Skeletal muscle cell (primary cell): ENCODE measurements around the gene TPRN.

ENCODE experiments used
- DNase-seq: peaks from one replicate; pipeline ENCODE4 v3.0.0-alpha.2; 2010; ENCODE audit warnings: low read depth
- H3K4me3 ChIP-seq: 2 replicates; pipeline ENCODE4 v1.5.1; 2011; ENCODE audit warnings: low read depth, mild to moderate bottlenecking, control low read depth, low read length, moderate library complexity

TPRN gene

DNA sequence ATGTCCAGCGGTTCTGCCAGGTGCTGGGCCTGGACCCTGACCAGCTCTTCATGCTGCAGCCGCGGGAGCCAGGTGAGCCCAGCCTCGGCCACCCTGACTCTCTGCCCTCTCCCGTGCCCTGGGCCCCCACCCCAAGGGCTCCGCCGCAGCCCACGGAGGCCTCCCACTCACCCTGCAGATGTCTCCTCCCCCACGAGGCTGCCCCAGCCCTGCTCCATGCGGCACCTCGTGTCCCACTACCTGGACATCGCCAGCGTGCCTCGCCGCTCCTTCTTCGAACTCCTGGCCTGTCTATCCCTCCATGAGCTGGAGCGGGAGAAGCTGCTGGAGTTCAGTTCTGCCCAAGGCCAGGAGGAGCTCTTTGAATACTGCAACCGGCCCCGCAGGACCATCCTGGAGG is 14.1 kb upstream of the TPRN start:
- H3K4me3 ChIP-seq: no peak overlapping the region
- no peak for DNase-seq

GRCh38 chr9:137213160-137214060 is 12.9 kb upstream of the TPRN start:
- no peak for DNase-seq
- no peak overlapping the region for H3K4me3 ChIP-seq

DNA sequence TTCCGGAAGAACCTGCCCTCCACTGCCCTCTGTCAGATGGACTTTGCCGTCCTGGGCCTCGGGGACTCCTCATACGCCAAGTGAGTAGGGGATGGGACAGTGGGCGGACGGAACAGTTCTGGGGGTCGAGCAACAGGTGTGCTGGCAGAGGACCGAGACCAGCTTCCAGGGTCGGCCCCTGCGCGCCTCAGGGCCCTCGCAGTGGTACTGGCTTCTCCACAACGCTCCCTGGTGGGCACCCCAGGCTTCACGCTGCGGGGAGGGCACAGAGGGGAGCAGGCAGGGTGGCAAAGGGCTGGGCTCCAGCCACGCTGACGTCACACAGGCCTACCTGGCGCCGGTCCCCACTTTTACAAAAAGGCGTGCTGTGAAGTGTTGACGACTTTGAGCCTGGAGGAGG is 12.0 kb upstream of the TPRN start:
- H3K4me3 ChIP-seq: no peak overlapping the region
- DNase-seq: no peak

- no peak overlapping the region for H3K4me3 ChIP-seq
Observed at GRCh38 chr9:137211532-137211931, 11.0 kb upstream of the TPRN start.

GRCh38 chr9:137206602-137207001 is 6.1 kb upstream of the TPRN start:
- DNase-seq: no peak
- peak overlapping the region; percentile 93 for H3K4me3 ChIP-seq

More at GRCh38 chr9:137211532-137211931, 11.0 kb upstream of the TPRN start:
- DNase-seq: no peak

GRCh38 chr9:137205126-137206069 is 4.9 kb upstream of the TPRN start, which contains the start of the genes NDOR1 and TMEM203:
Gene NDOR1, plus strand, starts transcription at chr9:137205700. Its CDS starts 78 bp downstream, at chr9:137205778.
Gene TMEM203, minus strand, starts transcription at chr9:137205648. Its CDS starts 234 bp downstream, at chr9:137205414.
- peak within 1 kb of the TSS; percentile 93 for H3K4me3 ChIP-seq
- DNase-seq: peak; percentile 32

DNA sequence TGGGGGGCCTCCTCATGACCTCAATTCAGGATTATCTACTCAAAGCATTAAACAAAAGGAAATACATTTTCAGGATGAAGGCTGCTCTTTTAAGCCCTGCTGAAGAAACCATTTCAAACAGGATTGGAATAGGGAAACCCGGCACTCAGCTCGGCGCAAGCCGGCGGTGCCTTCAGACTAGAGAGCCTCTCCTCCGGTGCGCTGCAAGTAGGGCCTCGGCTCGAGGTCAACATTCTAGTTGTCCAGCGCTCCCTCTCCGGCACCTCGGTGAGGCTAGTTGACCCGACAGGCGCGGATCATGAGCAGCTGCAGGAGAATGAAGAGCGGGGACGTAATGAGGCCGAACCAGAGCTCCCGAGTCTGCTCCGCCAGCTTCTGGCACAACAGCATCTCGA is 4.2 kb upstream of the TPRN start:
- H3K4me3 ChIP-seq: peak overlapping the region; percentile 93
- DNase-seq: no peak

- no peak overlapping the region for H3K4me3 ChIP-seq
- DNase-seq: no peak
Observed at GRCh38 chr9:137202966-137203365, 2.4 kb upstream of the TPRN start.

GRCh38 chr9:137201205-137201868 is 796 bp upstream of the TPRN start:
- no peak for DNase-seq
- peak overlapping the region; percentile 73 for H3K4me3 ChIP-seq

DNA sequence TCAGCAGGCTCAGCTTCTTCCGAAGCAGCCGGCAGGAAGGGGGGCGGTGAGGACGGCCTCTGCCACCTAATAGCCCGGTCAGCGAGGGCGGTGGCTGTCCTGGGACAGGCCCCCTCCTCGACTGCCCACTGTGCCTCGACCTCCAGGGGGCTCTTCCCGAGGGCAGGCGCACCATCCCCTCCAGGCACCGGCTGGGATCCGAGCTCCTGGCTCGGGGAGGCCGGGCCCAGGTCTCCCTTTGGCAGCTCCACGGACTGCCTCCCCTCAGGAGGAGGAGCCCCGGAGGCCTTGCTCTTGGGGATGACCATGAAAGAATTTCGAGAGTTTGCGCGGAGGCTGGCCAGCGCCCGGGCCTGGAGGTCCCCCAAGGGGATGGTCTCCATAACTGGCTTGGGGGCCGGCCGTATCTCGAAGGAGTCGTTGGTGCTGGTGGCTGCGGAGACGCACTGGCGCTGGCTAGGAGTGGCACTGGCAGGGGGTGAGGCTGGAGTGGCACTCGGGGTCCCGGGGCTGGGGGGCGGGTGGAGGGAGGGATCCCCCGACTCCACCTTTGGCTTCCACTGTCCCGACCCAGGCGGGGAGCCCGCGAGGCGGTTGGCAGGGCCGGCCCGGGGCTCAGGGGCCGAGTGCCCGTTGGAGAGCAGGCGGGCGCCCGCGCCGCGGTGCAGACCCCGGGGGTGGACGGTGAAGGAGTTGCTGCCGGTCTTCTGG is 975 bp downstream of the TPRN start:
- H3K4me3 ChIP-seq: peak overlapping the region; percentile 50
- no peak for DNase-seq

DNA sequence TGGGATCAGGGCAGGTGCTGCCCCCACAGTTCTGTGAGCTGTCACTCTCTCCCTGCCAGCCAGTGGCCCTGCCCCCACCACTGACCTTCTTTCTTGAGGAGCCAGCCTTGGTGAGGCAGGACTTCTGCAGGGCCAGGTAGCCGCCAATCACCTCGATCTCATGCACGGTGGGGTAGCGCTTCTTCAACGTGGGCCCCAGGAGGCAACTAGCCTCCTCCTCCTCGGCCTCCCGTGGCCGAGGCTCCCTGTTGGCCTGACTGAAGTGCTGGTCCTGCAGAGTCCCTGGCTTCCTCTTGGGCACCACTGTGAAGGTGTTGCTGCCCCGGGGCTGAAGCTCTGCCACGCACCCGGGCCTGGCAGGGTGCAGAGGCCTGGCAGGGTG is 1.6 kb downstream of the TPRN start:
- H3K4me3 ChIP-seq: peak overlapping the region; percentile 50
- no peak for DNase-seq

- H3K4me3 ChIP-seq: peak overlapping the region; percentile 50
- no peak for DNase-seq
Observed at GRCh38 chr9:137198051-137198901, 2.3 kb downstream of the TPRN start.

GRCh38 chr9:137195525-137196220 is 4.9 kb downstream of the TPRN start:
- H3K4me3 ChIP-seq: no peak overlapping the region
- DNase-seq: no peak

DNA sequence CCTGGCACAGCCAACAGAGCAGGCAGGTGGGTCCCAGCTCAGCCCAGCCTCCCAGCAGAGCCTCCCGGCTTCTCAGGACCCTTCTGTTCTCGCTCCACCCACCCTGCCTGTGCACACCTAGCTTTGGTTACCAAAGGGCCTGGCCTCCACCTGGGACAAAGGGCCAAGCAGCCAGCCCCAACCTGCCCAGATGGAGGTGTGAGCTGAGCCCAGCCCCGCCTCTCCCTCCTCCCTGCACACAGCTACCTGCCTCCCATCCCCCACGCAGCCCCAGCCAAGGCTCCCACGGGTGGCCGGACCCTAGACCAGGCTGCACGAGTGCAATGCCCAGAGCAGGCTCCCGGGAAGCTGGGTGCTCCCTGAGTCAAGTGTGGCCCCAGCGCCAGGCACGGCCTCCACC is 5.6 kb downstream of the TPRN start:
- no peak overlapping the region for H3K4me3 ChIP-seq
- DNase-seq: no peak

- no peak for DNase-seq
- H3K4me3 ChIP-seq: no peak overlapping the region
Observed at GRCh38 chr9:137194388-137194787, 6.2 kb downstream of the TPRN start.

DNA sequence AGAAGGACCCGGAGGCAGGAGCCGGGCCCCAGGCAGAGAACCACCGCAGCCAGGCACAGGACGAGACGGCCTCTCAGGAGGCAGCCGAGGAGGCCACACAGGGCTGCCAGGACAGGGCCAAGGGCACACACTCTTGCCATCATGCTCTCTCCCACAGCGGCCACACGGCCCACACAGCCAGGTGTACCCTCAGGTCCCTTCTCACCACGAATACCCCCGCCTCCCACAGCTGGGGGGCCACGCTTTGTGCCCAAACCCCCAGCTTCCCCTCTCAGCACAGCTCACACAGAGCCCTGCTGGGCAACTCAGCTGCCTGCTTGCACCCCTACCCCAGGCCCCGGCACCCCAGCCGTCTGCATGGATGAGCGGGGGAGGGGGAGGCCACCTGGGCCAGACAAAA is 6.8 kb downstream of the TPRN start:
- no peak for DNase-seq
- H3K4me3 ChIP-seq: no peak overlapping the region

GRCh38 chr9:137192859-137193258 is 7.7 kb downstream of the TPRN start:
- no peak overlapping the region for H3K4me3 ChIP-seq
- DNase-seq: no peak

- no peak for DNase-seq
- H3K4me3 ChIP-seq: no peak overlapping the region
Observed at GRCh38 chr9:137192448-137192780, 8.1 kb downstream of the TPRN start.
